Left lung (tissue), 10 donors: Measurements from ENCODE around the gene HBA1. TPM values are rescaled to one million over a fixed set of nuclear protein-coding genes. Genes with fewer than 3 reads are reported as not detected.
"Not testable (repeated sequence)": the region's sequence is repeated elsewhere in the genome, so short reads cannot be mapped to it uniquely, and the experiment has no call there.

Source experiments
- ATAC-seq: fragments of 200-7000 bp; cut with Tn5 transposase; one replicate; pipeline ENCODE4 v1.9.1; 2020; ENCODE audit warnings: moderate library complexity
- DNase-seq, 4 donors: peaks; one replicate each; pipeline ENCODE4 v3.0.0-alpha.2; 2013 to 2020
- H3K27ac ChIP-seq, 2 donors: fragments of 200-600 bp; sonication (generic) in 1 of 2; one replicate each; pipeline versions ENCODE4 v1.5.0 to v1.8.0; 2020 to 2021
- H3K27me3 ChIP-seq, 2 donors: fragments of 200-600 bp; sonication (generic) in 1 of 2; one replicate each; pipeline versions ENCODE4 v1.5.0 to v1.8.0; 2020 to 2021
- H3K36me3 ChIP-seq, 2 donors: fragments of 200-600 bp; sonication (generic) in 1 of 2; one replicate each; pipeline versions ENCODE4 v1.5.0 to v1.8.0; 2020 to 2021
- H3K4me1 ChIP-seq, 2 donors: fragments of 200-600 bp; one replicate each; pipeline ENCODE4 v1.8.0; 2021
- H3K4me3 ChIP-seq, 2 donors: fragments of 200-600 bp; sonication (generic) in 1 of 2; one replicate each; pipeline versions ENCODE4 v1.5.0 to v1.8.0; 2020 to 2021; ENCODE audit warnings: mild to moderate bottlenecking in 1 of 2
- H3K9me3 ChIP-seq, 2 donors: fragments of 200-600 bp; sonication (generic) in 1 of 2; one replicate each; pipeline versions ENCODE4 v1.5.0 to v1.8.0; 2020 to 2021
- CTCF ChIP-seq, 2 donors: fragments of 200-600 bp; sonication (generic) in 1 of 2; IDR thresholded peaks; one replicate each; pipeline versions ENCODE4 v1.5.0 to v1.8.0; 2021; ENCODE audit warnings: antibody characterized with exemption in 2 of 2
- intact Hi-C, 2 donors: fragments of 100-400 bp; cut with DNase I; formaldehyde crosslinking; loops; one replicate each; pipeline versions ENCODE4 v1.11.2 to v1.14.2; 2022
- polyA plus RNA-seq, 6 donors: library from polyadenylated mRNA; unstranded; fragments of 120-200 nt; gene quantifications; one replicate each; pipeline ENCODE4 v1.2.1, GENCODE V29; 2013; ENCODE audit not compliant: insufficient read length in 6 of 6
- total RNA-seq, 2 donors: library from RNA; stranded (reverse); fragmentation: NEBNext Ultra II Directional; extraction: Animal tissue kit (Norgen Biotek cat#: 25700); gene quantifications; one replicate each; pipeline ENCODE4 v1.2.1, GENCODE V29; 2021
- donor health status: DM: no; HTN: yes; CAD: no.
- donor health status: DM: no; HTN: no; CAD: no.

Gene HBA1
- total and polyA plus RNA-seq, 8 donors: 159 to 3,734 (median 947) TPM

GRCh38 chr16:200388-200787 is 23.9 kb downstream of the HBA1 start:
- H3K4me1 ChIP-seq: no peaks in the 10 kb centered on the region
- H3K36me3 ChIP-seq: peaks cover 0 to 97% of the 10 kb centered on the region in 2 donors
- no peak overlapping the region for H3K4me3 ChIP-seq
- H3K27me3 ChIP-seq: no peaks in the 10 kb centered on the region
- H3K9me3 ChIP-seq: no peaks in the 10 kb centered on the region
- ATAC-seq (no peak), DNase-seq (no peak)
- intact Hi-C loops: no loop called here
- H3K27ac ChIP-seq: no peak overlapping the region
- TF ChIP-seq CTCF (IDR thresholded peaks at IDR 0.05): no peak

GRCh38 chr16:203246-203645 is 26.8 kb downstream of the HBA1 start:
- DNase-seq (no peak), ATAC-seq (no peak)
- H3K4me3 ChIP-seq: no peak overlapping the region
- no peaks in the 10 kb centered on the region for H3K9me3 ChIP-seq
- TF ChIP-seq CTCF (IDR thresholded peaks at IDR 0.05): no peak
- H3K36me3 ChIP-seq: peaks cover 0 to 97% of the 10 kb centered on the region in 2 donors
- H3K27ac ChIP-seq: no peak overlapping the region
- H3K4me1 ChIP-seq: no peaks in the 10 kb centered on the region
- intact Hi-C loops: no loop called here
- no peaks in the 10 kb centered on the region for H3K27me3 ChIP-seq

DNA sequence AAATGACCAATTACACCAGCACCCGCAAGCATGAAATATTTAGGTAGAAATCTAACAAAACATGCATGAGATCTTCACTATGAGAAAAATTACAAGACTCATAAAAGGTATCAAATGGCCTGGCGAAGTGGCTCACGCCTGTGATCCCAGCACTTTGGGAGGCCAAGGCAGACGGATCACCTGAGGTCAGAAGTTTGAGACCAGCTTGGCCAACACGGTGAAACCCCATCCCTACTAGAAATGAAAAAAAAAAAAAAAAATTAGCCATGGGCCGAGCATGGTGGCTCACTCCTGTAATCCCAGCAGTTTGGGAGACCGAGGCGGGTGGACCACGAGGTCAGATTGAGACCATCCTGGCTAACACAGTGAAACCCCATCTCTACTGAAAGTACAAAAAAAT is 27.6 kb downstream of the HBA1 start:
- H3K27ac ChIP-seq, DNase-seq, intact Hi-C loops, H3K9me3 ChIP-seq, H3K4me1 ChIP-seq, ATAC-seq, H3K27me3 ChIP-seq, H3K4me3 ChIP-seq: not testable (repeated sequence)
- H3K36me3 ChIP-seq: peaks cover 0 to 97% of the 10 kb centered on the region in 2 donors

DNA sequence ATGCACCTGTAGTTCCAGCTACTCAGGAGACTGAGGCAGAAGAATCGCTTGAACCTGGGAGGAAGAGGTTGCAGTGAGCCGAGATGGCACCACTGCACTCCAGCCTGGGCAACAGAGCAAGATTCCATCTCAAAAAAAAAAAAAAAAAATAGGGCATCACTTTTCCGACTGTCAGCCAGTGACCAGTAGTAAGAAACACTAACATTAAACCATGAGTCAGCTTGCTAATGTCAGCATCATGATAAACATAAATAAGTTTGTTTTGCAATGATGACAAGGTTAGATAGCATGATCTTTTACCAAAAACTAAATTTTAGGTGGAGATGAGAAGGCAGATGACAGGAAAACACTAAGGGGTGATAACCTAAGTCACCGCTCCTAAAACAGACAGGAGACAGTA is 32.9 kb downstream of the HBA1 start:
- intact Hi-C loops, H3K27ac ChIP-seq, H3K4me1 ChIP-seq, H3K9me3 ChIP-seq, DNase-seq, H3K4me3 ChIP-seq, ATAC-seq, H3K27me3 ChIP-seq: not testable (repeated sequence)
- peaks cover 0 to 99% of the 10 kb centered on the region in 2 donors for H3K36me3 ChIP-seq

DNA sequence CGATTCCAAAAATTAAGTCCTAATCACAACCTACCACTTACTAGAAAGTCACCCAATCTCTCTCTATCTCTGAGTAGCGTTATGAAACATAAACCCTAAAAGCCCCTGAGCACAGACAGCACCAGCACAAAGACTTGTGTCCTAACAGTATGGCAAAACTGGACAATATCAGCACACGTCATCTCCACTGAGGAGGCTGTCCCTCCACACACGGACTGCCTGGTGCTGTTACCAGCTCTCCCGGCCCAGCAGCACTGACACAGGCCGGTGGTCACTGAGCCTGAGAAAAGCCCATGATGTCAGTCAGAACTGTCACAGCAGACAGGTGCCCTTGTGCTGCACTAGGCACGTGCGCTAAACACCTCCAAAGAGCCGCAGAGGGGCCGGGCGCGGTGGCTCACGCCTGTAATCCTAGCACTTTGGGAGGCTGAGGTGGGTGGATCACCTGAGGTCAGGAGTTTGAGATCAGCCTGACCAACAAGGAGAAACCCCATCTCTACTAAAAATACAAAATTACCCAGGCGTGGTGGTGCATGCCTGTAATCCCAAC is 35.2 kb downstream of the HBA1 start:
- not testable (repeated sequence) for H3K27me3 ChIP-seq, H3K4me3 ChIP-seq, DNase-seq, H3K9me3 ChIP-seq, ATAC-seq, H3K27ac ChIP-seq, H3K4me1 ChIP-seq
- H3K36me3 ChIP-seq: peaks cover 0 to 99% of the 10 kb centered on the region in 2 donors
- intact Hi-C loops: loop anchor here in 1 of 2 donors (10.0 kb wide), 1 partner anchor 143 kb away; the partner anchor contains the start of gene AXIN1

- no peaks in the 10 kb centered on the region for H3K27me3 ChIP-seq
- H3K27ac ChIP-seq: no peak overlapping the region
- H3K36me3 ChIP-seq: peaks cover 0 to 99% of the 10 kb centered on the region in 2 donors
- no peak for TF ChIP-seq CTCF (IDR thresholded peaks at IDR 0.05)
- ATAC-seq: no peak
- DNase-seq: no peak
- intact Hi-C loops: loop anchor here in 1 of 2 donors (10.0 kb wide), 1 partner anchor 142 kb away; the partner anchor contains the start of gene AXIN1
- no peaks in the 10 kb centered on the region for H3K9me3 ChIP-seq
- no peak overlapping the region for H3K4me3 ChIP-seq
- H3K4me1 ChIP-seq: no peaks in the 10 kb centered on the region
These were observed 36.5 kb downstream of the HBA1 start for GRCh38 chr16:212999-213398.

DNA sequence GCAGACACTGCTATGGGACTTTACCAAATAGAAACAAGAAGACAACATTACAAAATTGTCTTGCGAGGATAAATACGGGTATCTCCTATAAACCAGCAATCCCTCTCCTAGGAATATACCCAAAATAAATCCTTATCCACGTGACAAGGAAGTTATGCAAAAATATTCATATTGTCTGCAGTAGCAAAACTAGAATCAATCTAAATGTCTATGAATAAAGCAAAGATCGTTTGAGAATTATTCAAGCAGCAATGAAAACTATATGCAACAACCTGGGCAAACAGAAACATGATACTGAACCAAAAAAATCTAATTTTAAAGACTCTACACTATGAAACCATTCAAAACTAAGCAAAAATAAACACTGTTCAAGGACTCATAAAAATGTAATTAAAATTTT is 43.5 kb downstream of the HBA1 start:
- ATAC-seq (no peak), DNase-seq (no peak)
- Histone ChIP-seq H3K9me3 (no peaks in the 10 kb centered on the region), H3K27ac (no peak overlapping the region), H3K27me3 (no peaks in the 10 kb centered on the region), H3K36me3 (peaks cover 0 to 100% of the 10 kb centered on the region in 2 donors), H3K4me1 (no peaks in the 10 kb centered on the region), H3K4me3 (no peak overlapping the region)
- intact Hi-C loops: no loop called here
- TF ChIP-seq CTCF (IDR thresholded peaks at IDR 0.05): no peak
